ENCODE measurements around the gene ITPKB.

Gene ITPKB

DNA sequence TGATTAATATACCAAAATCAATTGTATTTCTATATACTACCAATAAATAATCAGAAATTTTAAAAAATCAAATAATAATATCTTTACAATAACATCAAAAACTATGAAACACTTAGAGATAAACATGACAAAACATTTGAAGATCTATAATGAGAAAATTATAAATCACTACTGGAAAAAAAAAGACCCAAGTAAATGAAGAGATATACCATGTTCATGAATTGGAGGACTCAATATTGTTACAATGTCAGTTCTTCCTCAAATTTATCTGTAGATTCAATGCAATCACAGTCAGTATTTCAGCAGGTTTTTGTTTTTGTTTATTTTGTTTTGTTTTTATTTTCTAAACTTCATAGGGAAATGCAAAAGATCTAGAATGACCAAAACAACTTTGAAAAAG lies 4.2 kb upstream of the ITPKB start:
- Histone ChIP-seq H3K27me3 (ENCODE audit: control insufficient read depth in 3 of 3, insufficient read depth in 3 of 3, low read depth in 1 of 3, low read length in 3 of 3) (peaks cover 0 to 9% (median under 1%) of the 10 kb centered on the region in 3 experiments), H3K18ac (ENCODE audit: low read length) (no peak overlapping the region), H2BK15ac (ENCODE audit: low read length) (no peak overlapping the region), H4K91ac (ENCODE audit: low read depth, low read length, poor library complexity) (no peak overlapping the region), H2AK5ac (ENCODE audit: low read depth, low read length) (no peak overlapping the region), H3K9me3 (replicated peaks in 1 of 2; ENCODE audit: control insufficient read depth in 2 of 2, insufficient read depth in 1 of 2, low read depth in 1 of 2, low read length in 2 of 2) (no peaks in the 10 kb centered on the region), H3K79me1 (ENCODE audit: low read depth, low read length) (no peaks in the 10 kb centered on the region), H3K4me2 (ENCODE audit: insufficient read depth, low read length, poor library complexity, severe bottlenecking) (no peak overlapping the region), H3K14ac (ENCODE audit: low read length) (no peak overlapping the region), H3K4ac (ENCODE audit: low read length) (no peak overlapping the region), H3K4me1 (ENCODE audit: control insufficient read depth in 2 of 2, insufficient read depth in 1 of 2, low read depth in 1 of 2, low read length in 2 of 2) (peaks cover 2 to 8% of the 10 kb centered on the region in 2 donors), H3K9ac (ENCODE audit: low read depth, low read length, poor library complexity) (no peak overlapping the region), H2BK5ac (ENCODE audit: low read length) (no peak overlapping the region), H2BK12ac (ENCODE audit: low read length) (no peak overlapping the region), H2BK120ac (ENCODE audit: low read depth, low read length) (no peak overlapping the region), H3K23ac (ENCODE audit: low read depth, low read length, poor library complexity) (no peak overlapping the region), H3K36me3 (replicated peaks in 1 of 2; ENCODE audit: control insufficient read depth in 2 of 2, insufficient read depth in 2 of 2, low read length in 2 of 2) (no peaks in the 10 kb centered on the region), H3K27ac (replicated peaks; ENCODE audit: low read length) (no peak overlapping the region), H4K8ac (ENCODE audit: low read depth, low read length) (no peak overlapping the region), H3K4me3 (ENCODE audit: low read length in 2 of 2) (no peak overlapping the region), H2AFZ (ENCODE audit: low read length) (no peak overlapping the region)
- DNase-seq (ENCODE audit: low spot score), result no peak

DNA sequence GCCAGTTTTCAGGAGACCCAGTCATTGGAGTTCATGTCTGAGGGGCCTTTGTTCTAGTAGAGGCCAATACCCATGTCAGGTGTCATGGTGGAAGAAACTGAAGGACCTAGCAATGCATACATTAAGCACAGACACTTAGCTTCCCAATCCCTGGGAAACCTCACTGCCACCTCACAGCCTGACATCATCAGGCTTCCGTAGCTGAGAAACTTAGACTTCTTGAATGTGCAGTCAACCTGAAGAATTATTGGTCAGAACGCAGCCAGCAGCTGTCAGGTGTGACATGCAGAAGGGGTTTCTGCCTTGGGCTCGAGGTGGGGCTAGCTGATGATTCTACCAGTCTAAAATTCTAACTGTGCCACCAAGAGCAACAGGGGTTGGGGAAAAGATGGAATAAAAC lies 1.9 kb upstream of the ITPKB start:
- no peak overlapping the region for H3K14ac ChIP-seq (ENCODE audit: low read length)
- peaks cover 8 to 10% of the 10 kb centered on the region in 2 donors for H3K4me1 ChIP-seq (ENCODE audit: control insufficient read depth in 2 of 2, insufficient read depth in 1 of 2, low read depth in 1 of 2, low read length in 2 of 2)
- H2BK12ac ChIP-seq (ENCODE audit: low read length), result no peak overlapping the region
- H2AFZ ChIP-seq (ENCODE audit: low read length), result no peak overlapping the region
- no peak overlapping the region for H3K4me2 ChIP-seq (ENCODE audit: insufficient read depth, low read length, poor library complexity, severe bottlenecking)
- WGBS, 2 donors (ENCODE audit: extremely low coverage in 2 of 2, insufficient read length in 2 of 2, insufficient replicate concordance in 1 of 2), result no CpG with 5 or more reads among the region's 3 CpGs
- no peak overlapping the region for H3K4ac ChIP-seq (ENCODE audit: low read length)
- H3K23ac ChIP-seq (ENCODE audit: low read depth, low read length, poor library complexity), result no peak overlapping the region
- no peak for DNase-seq (ENCODE audit: low spot score)
- peaks cover 0 to 21% (median 0%) of the 10 kb centered on the region in 3 experiments for H3K27me3 ChIP-seq (ENCODE audit: control insufficient read depth in 3 of 3, insufficient read depth in 3 of 3, low read depth in 1 of 3, low read length in 3 of 3)
- H2AK5ac ChIP-seq (ENCODE audit: low read depth, low read length), result no peak overlapping the region
- H4K91ac ChIP-seq (ENCODE audit: low read depth, low read length, poor library complexity), result no peak overlapping the region
- H2BK5ac ChIP-seq (ENCODE audit: low read length), result no peak overlapping the region
- H3K79me1 ChIP-seq (ENCODE audit: low read depth, low read length), result no peaks in the 10 kb centered on the region
- no peak overlapping the region for H2BK15ac ChIP-seq (ENCODE audit: low read length)
- H2BK120ac ChIP-seq (ENCODE audit: low read depth, low read length), result no peak overlapping the region
- H3K9me3 ChIP-seq (replicated peaks in 1 of 2; ENCODE audit: control insufficient read depth in 2 of 2, insufficient read depth in 1 of 2, low read depth in 1 of 2, low read length in 2 of 2), result no peaks in the 10 kb centered on the region
- no peak overlapping the region for H3K27ac ChIP-seq (replicated peaks; ENCODE audit: low read length)
- H3K18ac ChIP-seq (ENCODE audit: low read length), result no peak overlapping the region
- no peak overlapping the region for H4K8ac ChIP-seq (ENCODE audit: low read depth, low read length)
- H3K9ac ChIP-seq (ENCODE audit: low read depth, low read length, poor library complexity), result no peak overlapping the region
- H3K36me3 ChIP-seq (replicated peaks in 1 of 2; ENCODE audit: control insufficient read depth in 2 of 2, insufficient read depth in 2 of 2, low read length in 2 of 2), result peaks cover 0 to 10% of the 10 kb centered on the region in 2 donors
- no peak overlapping the region for H3K4me3 ChIP-seq (ENCODE audit: low read length in 2 of 2)

DNA sequence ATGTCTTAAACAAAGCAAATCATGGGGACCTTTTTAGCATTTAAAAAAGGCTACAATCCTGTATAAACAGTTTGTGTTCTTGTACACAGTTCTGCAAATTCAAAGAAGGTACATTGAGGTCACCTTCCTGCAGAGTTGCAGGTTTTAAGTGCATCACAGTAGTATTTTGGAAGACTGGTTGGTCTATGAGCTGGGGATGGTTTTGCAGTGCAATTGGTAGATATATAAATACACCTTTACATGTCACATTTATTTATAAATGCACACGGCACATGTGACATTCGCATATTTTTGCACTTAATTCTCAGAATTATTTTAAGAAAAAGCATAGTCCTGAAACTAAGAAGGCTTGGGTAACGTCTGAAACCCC lies 599 bp upstream of the ITPKB start:
- H3K4me2 ChIP-seq (ENCODE audit: insufficient read depth, low read length, poor library complexity, severe bottlenecking), result no peak overlapping the region
- no peak overlapping the region for H3K23ac ChIP-seq (ENCODE audit: low read depth, low read length, poor library complexity)
- H3K36me3 ChIP-seq (replicated peaks in 1 of 2; ENCODE audit: control insufficient read depth in 2 of 2, insufficient read depth in 2 of 2, low read length in 2 of 2), result peaks cover 5 to 23% of the 10 kb centered on the region in 2 donors
- H3K27me3 ChIP-seq (ENCODE audit: control insufficient read depth in 3 of 3, insufficient read depth in 3 of 3, low read depth in 1 of 3, low read length in 3 of 3), result peaks cover 0 to 27% (median 0%) of the 10 kb centered on the region in 3 experiments
- no peak overlapping the region for H3K4ac ChIP-seq (ENCODE audit: low read length)
- DNase-seq (ENCODE audit: low spot score), result no peak
- no peak overlapping the region for H2BK120ac ChIP-seq (ENCODE audit: low read depth, low read length)
- no peak overlapping the region for H3K18ac ChIP-seq (ENCODE audit: low read length)
- no peaks in the 10 kb centered on the region for H3K79me1 ChIP-seq (ENCODE audit: low read depth, low read length)
- no peak overlapping the region for H2AK5ac ChIP-seq (ENCODE audit: low read depth, low read length)
- H3K14ac ChIP-seq (ENCODE audit: low read length), result no peak overlapping the region
- H2AFZ ChIP-seq (ENCODE audit: low read length), result peak overlapping the region; percentile 94
- H3K9ac ChIP-seq (ENCODE audit: low read depth, low read length, poor library complexity), result no peak overlapping the region
- H3K9me3 ChIP-seq (replicated peaks in 1 of 2; ENCODE audit: control insufficient read depth in 2 of 2, insufficient read depth in 1 of 2, low read depth in 1 of 2, low read length in 2 of 2), result no peaks in the 10 kb centered on the region
- peaks cover 8 to 12% of the 10 kb centered on the region in 2 donors for H3K4me1 ChIP-seq (ENCODE audit: control insufficient read depth in 2 of 2, insufficient read depth in 1 of 2, low read depth in 1 of 2, low read length in 2 of 2)
- no CpG with 5 or more reads among the region's 3 CpGs for WGBS, 2 donors (ENCODE audit: extremely low coverage in 2 of 2, insufficient read length in 2 of 2, insufficient replicate concordance in 1 of 2)
- H4K8ac ChIP-seq (ENCODE audit: low read depth, low read length), result no peak overlapping the region
- H2BK12ac ChIP-seq (ENCODE audit: low read length), result no peak overlapping the region
- H2BK5ac ChIP-seq (ENCODE audit: low read length), result no peak overlapping the region
- H4K91ac ChIP-seq (ENCODE audit: low read depth, low read length, poor library complexity), result no peak overlapping the region
- peak overlapping the region in 1 of 2 donors; percentile 67 for H3K4me3 ChIP-seq (ENCODE audit: low read length in 2 of 2)
- H3K27ac ChIP-seq (replicated peaks; ENCODE audit: low read length), result no peak overlapping the region
- no peak overlapping the region for H2BK15ac ChIP-seq (ENCODE audit: low read length)

DNA sequence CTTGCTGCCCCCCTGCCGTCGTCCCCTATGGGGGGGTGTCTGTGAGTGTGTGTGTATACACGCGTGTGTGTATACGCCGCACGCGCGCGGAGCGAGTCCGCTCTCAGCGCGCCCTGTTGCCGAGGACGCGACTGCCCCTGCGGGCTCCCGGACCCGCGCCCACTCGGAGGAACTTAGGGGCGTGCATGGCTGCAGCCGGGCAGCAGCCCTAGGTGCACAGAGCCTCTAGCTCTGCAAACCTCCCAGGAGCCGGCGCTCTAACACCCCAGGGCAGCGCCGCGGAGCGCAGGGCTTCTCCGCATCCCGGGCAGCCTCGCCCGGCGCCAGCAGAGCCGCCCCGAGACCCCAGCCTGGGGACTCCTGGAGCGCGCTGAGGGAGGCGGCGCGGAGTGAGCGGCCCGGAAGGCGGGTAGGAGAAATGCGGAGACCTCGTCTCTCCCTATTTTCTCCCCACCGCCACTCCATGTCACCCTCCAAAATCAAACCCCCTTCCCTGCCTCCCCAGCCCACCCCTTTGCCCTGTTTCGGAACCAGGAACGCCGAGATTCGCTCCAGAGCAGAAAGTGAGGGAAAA lies 574 bp downstream of the ITPKB start:
- H4K91ac ChIP-seq (ENCODE audit: low read depth, low read length, poor library complexity), result no peak overlapping the region
- peak overlapping the region; percentile 88 for H3K9ac ChIP-seq (ENCODE audit: low read depth, low read length, poor library complexity)
- no CpG with 5 or more reads among the region's 52 CpGs for WGBS, 2 donors (ENCODE audit: extremely low coverage in 2 of 2, insufficient read length in 2 of 2, insufficient replicate concordance in 1 of 2)
- no peaks in the 10 kb centered on the region for H3K79me1 ChIP-seq (ENCODE audit: low read depth, low read length)
- H3K36me3 ChIP-seq (replicated peaks in 1 of 2; ENCODE audit: control insufficient read depth in 2 of 2, insufficient read depth in 2 of 2, low read length in 2 of 2), result peaks cover 5 to 35% of the 10 kb centered on the region in 2 donors
- H2BK15ac ChIP-seq (ENCODE audit: low read length), result peak overlapping the region; percentile 98
- H3K18ac ChIP-seq (ENCODE audit: low read length), result peak overlapping the region; percentile 94
- H3K4me3 ChIP-seq (ENCODE audit: low read length in 2 of 2), result peak overlapping the region; percentile 67 to 87
- peak overlapping the region; percentile 89 for H3K14ac ChIP-seq (ENCODE audit: low read length)
- no peaks in the 10 kb centered on the region for H3K9me3 ChIP-seq (replicated peaks in 1 of 2; ENCODE audit: control insufficient read depth in 2 of 2, insufficient read depth in 1 of 2, low read depth in 1 of 2, low read length in 2 of 2)
- H2AFZ ChIP-seq (ENCODE audit: low read length), result peak overlapping the region; percentile 94
- no peak overlapping the region for H3K4ac ChIP-seq (ENCODE audit: low read length)
- H2BK5ac ChIP-seq (ENCODE audit: low read length), result peak overlapping the region; percentile 10
- H3K4me1 ChIP-seq (ENCODE audit: control insufficient read depth in 2 of 2, insufficient read depth in 1 of 2, low read depth in 1 of 2, low read length in 2 of 2), result peaks cover 8 to 12% of the 10 kb centered on the region in 2 donors
- peaks cover 0 to 27% (median 0%) of the 10 kb centered on the region in 3 experiments for H3K27me3 ChIP-seq (ENCODE audit: control insufficient read depth in 3 of 3, insufficient read depth in 3 of 3, low read depth in 1 of 3, low read length in 3 of 3)
- peak overlapping the region; percentile 33 for H2BK12ac ChIP-seq (ENCODE audit: low read length)
- H3K23ac ChIP-seq (ENCODE audit: low read depth, low read length, poor library complexity), result peak overlapping the region; percentile 37
- no peak for DNase-seq (ENCODE audit: low spot score)
- H2BK120ac ChIP-seq (ENCODE audit: low read depth, low read length), result no peak overlapping the region
- peak overlapping the region; percentile 99 for H3K4me2 ChIP-seq (ENCODE audit: insufficient read depth, low read length, poor library complexity, severe bottlenecking)
- H2AK5ac ChIP-seq (ENCODE audit: low read depth, low read length), result peak overlapping the region; percentile 89
- no peak overlapping the region for H3K27ac ChIP-seq (replicated peaks; ENCODE audit: low read length)
- no peak overlapping the region for H4K8ac ChIP-seq (ENCODE audit: low read depth, low read length)
